C4-2B (cell line): ENCODE data around the gene C4orf54.

ENCODE experiments used
- H3K27ac ChIP-seq: fragments of 450-650 bp; 2 replicates; pipeline ENCODE4 v1.5.1; 2017
- CTCF ChIP-seq: fragments of 450-650 bp; conservative IDR thresholded peaks from 2 replicates; pipeline ENCODE4 v1.5.1; 2017; ENCODE audit warnings: mild to moderate bottlenecking
- ZFX ChIP-seq: fragments of 450-650 bp; IDR thresholded peaks from 2 replicates; pipeline ENCODE4 v1.6.1; 2017

Gene C4orf54

GRCh38 chr4:99610605-99611175 is 46.9 kb downstream of the C4orf54 start:
- TF ChIP-seq ZFX: no peak

GRCh38 chr4:99608417-99608816 is 49.2 kb downstream of the C4orf54 start:
- no peak for TF ChIP-seq ZFX
- no peak for TF ChIP-seq CTCF
- no peak overlapping the region for H3K27ac ChIP-seq

More at GRCh38 chr4:99610605-99611175, 46.9 kb downstream of the C4orf54 start:
- no peak overlapping the region for H3K27ac ChIP-seq
